ENCODE measurements around the gene HECTD2. TPM values are rescaled to one million over a fixed set of nuclear protein-coding genes. Genes with fewer than 3 reads are reported as not detected.

The HECTD2 gene
- total RNA-seq, 2 experiments from 2014 or later: 0.92 to 1.0 TPM

- Mint-ChIP-seq H3K4me3 (no peak overlapping the region), H3K27me3 (no peaks in the 10 kb centered on the region), H3K36me3 (ENCODE audit: low read depth) (no peaks in the 10 kb centered on the region), H3K9me3 (no peaks in the 10 kb centered on the region), H3K27ac (no peak overlapping the region), H3K4me1 (ENCODE audit: low read depth) (no peaks in the 10 kb centered on the region)
- Histone ChIP-seq H3K4me1 (ENCODE audit: insufficient read depth, low read length) (no peaks in the 10 kb centered on the region), H3K9me3 (ENCODE audit: control insufficient read depth in 1 of 2, insufficient read depth in 1 of 2, low read length in 2 of 2) (no peaks in the 10 kb centered on the region), H3K27ac (ENCODE audit: low read depth in 1 of 2, low read length in 2 of 2) (no peak overlapping the region), H3K4me3 (ENCODE audit: low read length) (no peak overlapping the region), H3K27me3 (ENCODE audit: control insufficient read depth in 1 of 2, insufficient read depth in 2 of 2, low read length in 2 of 2) (no peaks in the 10 kb centered on the region), H3K36me3 (ENCODE audit: insufficient read depth, low read length) (no peaks in the 10 kb centered on the region)
- no peak for ATAC-seq (ENCODE audit: poor library complexity)
- TF ChIP-seq, protein P1, sequence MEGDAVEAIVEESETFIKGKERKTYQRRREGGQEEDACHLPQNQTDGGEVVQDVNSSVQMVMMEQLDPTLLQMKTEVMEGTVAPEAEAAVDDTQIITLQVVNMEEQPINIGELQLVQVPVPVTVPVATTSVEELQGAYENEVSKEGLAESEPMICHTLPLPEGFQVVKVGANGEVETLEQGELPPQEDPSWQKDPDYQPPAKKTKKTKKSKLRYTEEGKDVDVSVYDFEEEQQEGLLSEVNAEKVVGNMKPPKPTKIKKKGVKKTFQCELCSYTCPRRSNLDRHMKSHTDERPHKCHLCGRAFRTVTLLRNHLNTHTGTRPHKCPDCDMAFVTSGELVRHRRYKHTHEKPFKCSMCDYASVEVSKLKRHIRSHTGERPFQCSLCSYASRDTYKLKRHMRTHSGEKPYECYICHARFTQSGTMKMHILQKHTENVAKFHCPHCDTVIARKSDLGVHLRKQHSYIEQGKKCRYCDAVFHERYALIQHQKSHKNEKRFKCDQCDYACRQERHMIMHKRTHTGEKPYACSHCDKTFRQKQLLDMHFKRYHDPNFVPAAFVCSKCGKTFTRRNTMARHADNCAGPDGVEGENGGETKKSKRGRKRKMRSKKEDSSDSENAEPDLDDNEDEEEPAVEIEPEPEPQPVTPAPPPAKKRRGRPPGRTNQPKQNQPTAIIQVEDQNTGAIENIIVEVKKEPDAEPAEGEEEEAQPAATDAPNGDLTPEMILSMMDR (IDR thresholded peaks at IDR 0.05): no peak
- intact Hi-C loops (cut with DNase I, micrococcal nuclease): no loop called here
- DNase-seq: no peak
- CTCF ChIA-PET: interaction anchor here (0.6 to 1.1 kb wide), 2 partner anchors 65 to 1568 kb away, joined by 3 to 4 read pairs; no protein-coding TSS in a partner anchor
- POLR2A ChIA-PET: no interaction called here
These were observed 12.8 kb downstream of the HECTD2 start for GRCh38 chr10:91422915-91423314.

- DNase-seq (no peak), ATAC-seq (ENCODE audit: poor library complexity) (no peak)
- H3K27ac ChIP-seq (ENCODE audit: low read depth in 1 of 2, low read length in 2 of 2): no peak overlapping the region
- H3K4me1 ChIP-seq (ENCODE audit: insufficient read depth, low read length): no peaks in the 10 kb centered on the region
- no peaks in the 10 kb centered on the region for H3K36me3 ChIP-seq (ENCODE audit: insufficient read depth, low read length)
- CTCF ChIA-PET: interaction anchor here (0.6 to 1.1 kb wide), 2 partner anchors 9 to 64 kb away, joined by 3 read pairs; no protein-coding TSS in a partner anchor
- no peaks in the 10 kb centered on the region for H3K27me3 ChIP-seq (ENCODE audit: control insufficient read depth in 1 of 2, insufficient read depth in 2 of 2, low read length in 2 of 2)
- POLR2A ChIA-PET: no interaction called here
- Mint-ChIP-seq H3K27ac (no peak overlapping the region), H3K9me3 (no peaks in the 10 kb centered on the region), H3K4me1 (ENCODE audit: low read depth) (no peaks in the 10 kb centered on the region), H3K36me3 (ENCODE audit: low read depth) (no peaks in the 10 kb centered on the region), H3K27me3 (no peaks in the 10 kb centered on the region), H3K4me3 (no peak overlapping the region)
- intact Hi-C loops (cut with DNase I, micrococcal nuclease): no loop called here
- no peak overlapping the region for H3K4me3 ChIP-seq (ENCODE audit: low read length)
- TF ChIP-seq, protein P1 (IDR thresholded peaks at IDR 0.05): no peak
- H3K9me3 ChIP-seq (ENCODE audit: control insufficient read depth in 1 of 2, insufficient read depth in 1 of 2, low read length in 2 of 2): no peaks in the 10 kb centered on the region
These were observed 13.9 kb downstream of the HECTD2 start for GRCh38 chr10:91424016-91424415.

GRCh38 chr10:91432175-91432574 lies 22.0 kb downstream of the HECTD2 start:
- CTCF ChIA-PET: interaction anchor here (0.6 kb wide), 1 partner anchor 18 kb away, joined by 3 read pairs; no protein-coding TSS in a partner anchor
- no peaks in the 10 kb centered on the region for H3K9me3 Mint-ChIP-seq

More at GRCh38 chr10:91432175-91432574, 22.0 kb downstream of the HECTD2 start:
- Histone ChIP-seq H3K36me3 (ENCODE audit: insufficient read depth, low read length) (no peaks in the 10 kb centered on the region), H3K27ac (ENCODE audit: low read depth in 1 of 2, low read length in 2 of 2) (no peak overlapping the region), H3K27me3 (ENCODE audit: control insufficient read depth in 1 of 2, insufficient read depth in 2 of 2, low read length in 2 of 2) (no peaks in the 10 kb centered on the region), H3K9me3 (ENCODE audit: control insufficient read depth in 1 of 2, insufficient read depth in 1 of 2, low read length in 2 of 2) (no peaks in the 10 kb centered on the region), H3K4me1 (ENCODE audit: insufficient read depth, low read length) (no peaks in the 10 kb centered on the region), H3K4me3 (ENCODE audit: low read length) (no peak overlapping the region)
- H3K36me3 Mint-ChIP-seq (ENCODE audit: low read depth): peaks cover under 1% of the 10 kb centered on the region
- H3K27ac Mint-ChIP-seq: no peak overlapping the region
- ATAC-seq (ENCODE audit: poor library complexity) (no peak), DNase-seq (no peak)
- H3K4me3 Mint-ChIP-seq: no peak overlapping the region
- intact Hi-C loops (cut with DNase I, micrococcal nuclease): no loop called here
- H3K4me1 Mint-ChIP-seq (ENCODE audit: low read depth): no peaks in the 10 kb centered on the region
- TF ChIP-seq, protein P1 (IDR thresholded peaks at IDR 0.05): no peak
- POLR2A ChIA-PET: no interaction called here
- H3K27me3 Mint-ChIP-seq: no peaks in the 10 kb centered on the region

All from CD4-positive, alpha-beta T cell (primary cell).